DND-41 (cell line): ENCODE data around the gene VPREB3.

Source experiments
- ATAC-seq: fragments of 200-7000 bp; cut with Tn5 transposase; 3 replicates; pipeline ENCODE4 v1.9.1; 2021; ENCODE audit warnings: low read depth; ENCODE audit not compliant: insufficient read depth
- DNase-seq: peaks from one replicate; pipeline ENCODE4 v3.0.0-alpha.2; 2020
- H2AFZ ChIP-seq: 2 replicates; pipeline ENCODE4 v1.6.0; 2012; ENCODE audit warnings: low read depth, low read length
- H3K27ac ChIP-seq: 2 replicates; pipeline ENCODE4 v1.5.1; 2012; ENCODE audit warnings: low read length, inconsistent platforms
- H3K27me3 ChIP-seq: fragments of 200-600 bp; sonication (generic); 2 replicates; pipeline ENCODE4 v1.6.0; 2012; ENCODE audit warnings: low read length, mild to moderate bottlenecking, inconsistent platforms; ENCODE audit not compliant: insufficient read depth, poor library complexity
- H3K36me3 ChIP-seq: 2 replicates; pipeline ENCODE4 v1.5.1; 2012; ENCODE audit warnings: low read length, inconsistent platforms; ENCODE audit not compliant: insufficient read depth
- H3K4me1 ChIP-seq: 2 replicates; pipeline ENCODE4 v1.5.1; 2012; ENCODE audit warnings: mild to moderate bottlenecking, low read length; ENCODE audit not compliant: insufficient read depth
- H3K4me2 ChIP-seq: 2 replicates; pipeline ENCODE4 v1.6.0; 2012; ENCODE audit warnings: mild to moderate bottlenecking, moderate library complexity, low read length, inconsistent platforms; ENCODE audit not compliant: insufficient read depth
- H3K4me3 ChIP-seq, 2 experiments: fragments of 200-600 bp in 1 of 2; shearing (Covaris generic) in 1 of 2; 2 replicates each; pipeline ENCODE4 v1.5.1; 2012 to 2016; ENCODE audit warnings: inconsistent platforms in 2 of 2, low read length in 2 of 2, mild to moderate bottlenecking in 2 of 2, low read depth in 1 of 2, moderate library complexity in 1 of 2
- H3K79me2 ChIP-seq: 2 replicates; pipeline ENCODE4 v1.6.0; 2012; ENCODE audit warnings: low read length, inconsistent platforms; ENCODE audit not compliant: insufficient read depth
- H3K9ac ChIP-seq: 2 replicates; pipeline ENCODE4 v1.6.0; 2012; ENCODE audit warnings: low read depth, mild to moderate bottlenecking, inconsistent platforms, low read length, moderate library complexity
- H3K9me3 ChIP-seq: 2 replicates; pipeline ENCODE4 v1.5.1; 2012; ENCODE audit warnings: low read length, moderate library complexity, mild to moderate bottlenecking, inconsistent platforms; ENCODE audit not compliant: insufficient read depth, severe bottlenecking
- H4K20me1 ChIP-seq: 2 replicates; pipeline ENCODE4 v1.6.0; 2012; ENCODE audit warnings: low read length; ENCODE audit not compliant: insufficient read depth
- EZH2 ChIP-seq: IDR thresholded peaks from 3 replicates; pipeline ENCODE4 v1.6.1; 2012; ENCODE audit warnings: borderline replicate concordance, low read depth, mild to moderate bottlenecking, moderate library complexity, low read length, inconsistent platforms; ENCODE audit not compliant: severe bottlenecking
- TF ChIP-seq, protein P1 (sequence below): IDR thresholded peaks from 2 replicates; pipeline ENCODE4 v1.5.1; 2012; ENCODE audit warnings: borderline replicate concordance, low read length, moderate library complexity, mild to moderate bottlenecking; ENCODE audit not compliant: poor library complexity, severe bottlenecking; ENCODE audit errors: extremely low read depth

Gene VPREB3

GRCh38 chr22:23751441-23751996, 2.7 kb downstream of the VPREB3 start:
- Histone ChIP-seq H3K4me2 (peak overlapping the region; percentile 99), H3K79me2 (peaks cover 15% of the 10 kb centered on the region), H2AFZ (peak overlapping the region; percentile 99), H3K4me1 (peaks cover 21% of the 10 kb centered on the region), H3K9me3 (no peaks in the 10 kb centered on the region), H3K27ac (peak overlapping the region; percentile 83), H3K27me3 (no peaks in the 10 kb centered on the region), H3K36me3 (no peaks in the 10 kb centered on the region), H3K4me3 (peak overlapping the region; percentile 47 to 93; a peak in 3 of 4 replicates), H3K9ac (peak overlapping the region; percentile 88), H4K20me1 (no peaks in the 10 kb centered on the region)
- no peak for DNase-seq
- ATAC-seq = no peak
- TF ChIP-seq, protein P1, sequence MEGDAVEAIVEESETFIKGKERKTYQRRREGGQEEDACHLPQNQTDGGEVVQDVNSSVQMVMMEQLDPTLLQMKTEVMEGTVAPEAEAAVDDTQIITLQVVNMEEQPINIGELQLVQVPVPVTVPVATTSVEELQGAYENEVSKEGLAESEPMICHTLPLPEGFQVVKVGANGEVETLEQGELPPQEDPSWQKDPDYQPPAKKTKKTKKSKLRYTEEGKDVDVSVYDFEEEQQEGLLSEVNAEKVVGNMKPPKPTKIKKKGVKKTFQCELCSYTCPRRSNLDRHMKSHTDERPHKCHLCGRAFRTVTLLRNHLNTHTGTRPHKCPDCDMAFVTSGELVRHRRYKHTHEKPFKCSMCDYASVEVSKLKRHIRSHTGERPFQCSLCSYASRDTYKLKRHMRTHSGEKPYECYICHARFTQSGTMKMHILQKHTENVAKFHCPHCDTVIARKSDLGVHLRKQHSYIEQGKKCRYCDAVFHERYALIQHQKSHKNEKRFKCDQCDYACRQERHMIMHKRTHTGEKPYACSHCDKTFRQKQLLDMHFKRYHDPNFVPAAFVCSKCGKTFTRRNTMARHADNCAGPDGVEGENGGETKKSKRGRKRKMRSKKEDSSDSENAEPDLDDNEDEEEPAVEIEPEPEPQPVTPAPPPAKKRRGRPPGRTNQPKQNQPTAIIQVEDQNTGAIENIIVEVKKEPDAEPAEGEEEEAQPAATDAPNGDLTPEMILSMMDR = no peak
- TF ChIP-seq EZH2 = no peak

GRCh38 chr22:23750714-23751440, 3.3 kb downstream of the VPREB3 start, which contains the start of gene ZNF70:
ZNF70 (minus strand) TSS chr22:23751112; CDS start chr22:23745140, 5,972 bp downstream.
- Histone ChIP-seq H3K9ac (peak within 1 kb of the TSS; percentile 88), H3K79me2 (peaks cover 15% of the 10 kb centered on the region), H2AFZ (peak within 1 kb of the TSS; percentile 99), H3K4me1 (peaks cover 21% of the 10 kb centered on the region), H3K36me3 (no peaks in the 10 kb centered on the region), H3K4me3 (peak within 1 kb of the TSS; percentile 74 to 93), H3K4me2 (peak within 1 kb of the TSS; percentile 99), H3K9me3 (no peaks in the 10 kb centered on the region), H4K20me1 (no peaks in the 10 kb centered on the region), H3K27me3 (no peaks in the 10 kb centered on the region), H3K27ac (peak within 1 kb of the TSS; percentile 83)
- TF ChIP-seq EZH2 = no peak
- TF ChIP-seq, protein P1 = peak; percentile 42
- DNase-seq (peak; percentile 84), ATAC-seq (peak; percentile 99)

- Histone ChIP-seq H3K4me2 (peak overlapping the region; percentile 99), H3K9ac (peak overlapping the region; percentile 88), H3K79me2 (peaks cover 15% of the 10 kb centered on the region), H2AFZ (peak overlapping the region; percentile 80), H3K36me3 (no peaks in the 10 kb centered on the region), H3K27ac (peak overlapping the region; percentile 61), H3K4me3 (peak overlapping the region; percentile 74 to 93), H3K9me3 (no peaks in the 10 kb centered on the region), H3K27me3 (no peaks in the 10 kb centered on the region), H3K4me1 (peaks cover 21% of the 10 kb centered on the region), H4K20me1 (no peaks in the 10 kb centered on the region)
- TF ChIP-seq, protein P1 = no peak
- no peak for TF ChIP-seq EZH2
- ATAC-seq (no peak), DNase-seq (no peak)
Observed at GRCh38 chr22:23750367-23750713, 3.9 kb downstream of the VPREB3 start.
